NCI-H1092 treated with DMSO at 0.1 percent for 48 hours (cell line): ENCODE results near the gene ERBB3.
"Not testable (repeated sequence)": the region's sequence is repeated elsewhere in the genome, so short reads cannot be mapped to it uniquely, and the experiment has no call there.

Experiments
- DNase-seq: peaks from one replicate; lab custom pipeline; 2025; lab: John Stamatoyannopoulos, UW

Gene ERBB3

DNA sequence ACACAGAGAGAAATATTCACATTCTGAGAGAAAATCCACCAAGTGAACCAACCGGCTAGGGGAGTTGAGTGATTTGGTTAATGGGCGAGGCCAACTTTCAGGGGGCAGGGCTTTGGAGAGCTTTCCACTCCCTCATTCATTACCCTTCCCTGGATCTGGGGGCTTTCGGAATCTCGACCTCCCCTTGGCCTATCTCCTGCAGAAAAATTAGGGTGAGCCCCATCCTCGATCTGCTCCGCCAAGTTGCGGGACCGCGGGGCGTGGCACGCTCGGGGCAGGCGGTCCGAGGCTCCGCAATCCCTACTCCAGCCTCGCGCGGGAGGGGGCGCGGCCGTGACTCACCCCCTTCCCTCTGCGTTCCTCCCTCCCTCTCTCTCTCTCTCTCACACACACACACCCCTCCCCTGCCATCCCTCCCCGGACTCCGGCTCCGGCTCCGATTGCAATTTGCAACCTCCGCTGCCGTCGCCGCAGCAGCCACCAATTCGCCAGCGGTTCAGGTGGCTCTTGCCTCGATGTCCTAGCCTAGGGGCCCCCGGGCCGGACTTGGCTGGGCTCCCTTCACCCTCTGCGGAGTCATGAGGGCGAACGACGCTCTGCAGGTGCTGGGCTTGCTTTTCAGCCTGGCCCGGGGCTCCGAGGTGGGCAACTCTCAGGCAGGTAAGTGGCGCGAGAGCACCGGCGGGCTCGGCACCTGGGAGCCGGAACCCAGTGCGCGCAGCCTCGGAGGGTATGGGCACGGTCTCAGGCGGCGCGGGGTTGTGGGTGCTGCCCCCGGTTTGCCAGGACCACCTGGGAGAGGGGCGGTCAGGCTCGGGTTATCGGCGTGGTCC, at the start of gene ERBB3:
Gene ERBB3 (plus strand): TSS at position 443 of the 833 bp plus-strand sequence. CDS start 136 bp downstream, at position 579.
- peak; percentile 2 for DNase-seq

DNA sequence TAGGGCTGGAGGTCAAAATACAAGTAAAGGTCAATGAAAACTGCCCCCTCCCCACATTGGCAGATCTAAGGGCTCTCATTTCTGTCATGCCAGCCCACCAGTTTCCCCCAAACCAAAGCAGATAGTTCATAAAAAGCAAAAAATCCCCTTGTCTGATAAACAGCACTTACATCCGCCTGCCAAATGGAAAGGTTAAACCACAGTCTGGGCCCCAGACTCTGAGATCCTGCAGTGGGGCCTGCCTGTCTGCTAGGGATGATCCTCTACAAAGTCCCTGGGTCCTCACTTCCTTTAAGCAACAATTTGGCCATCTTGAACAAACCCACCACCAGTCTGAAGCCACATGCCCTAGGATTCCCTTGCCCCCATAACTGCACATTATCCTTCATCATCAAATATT, 48.0 kb upstream of the ERBB3 start:
- DNase-seq: no peak

DNA sequence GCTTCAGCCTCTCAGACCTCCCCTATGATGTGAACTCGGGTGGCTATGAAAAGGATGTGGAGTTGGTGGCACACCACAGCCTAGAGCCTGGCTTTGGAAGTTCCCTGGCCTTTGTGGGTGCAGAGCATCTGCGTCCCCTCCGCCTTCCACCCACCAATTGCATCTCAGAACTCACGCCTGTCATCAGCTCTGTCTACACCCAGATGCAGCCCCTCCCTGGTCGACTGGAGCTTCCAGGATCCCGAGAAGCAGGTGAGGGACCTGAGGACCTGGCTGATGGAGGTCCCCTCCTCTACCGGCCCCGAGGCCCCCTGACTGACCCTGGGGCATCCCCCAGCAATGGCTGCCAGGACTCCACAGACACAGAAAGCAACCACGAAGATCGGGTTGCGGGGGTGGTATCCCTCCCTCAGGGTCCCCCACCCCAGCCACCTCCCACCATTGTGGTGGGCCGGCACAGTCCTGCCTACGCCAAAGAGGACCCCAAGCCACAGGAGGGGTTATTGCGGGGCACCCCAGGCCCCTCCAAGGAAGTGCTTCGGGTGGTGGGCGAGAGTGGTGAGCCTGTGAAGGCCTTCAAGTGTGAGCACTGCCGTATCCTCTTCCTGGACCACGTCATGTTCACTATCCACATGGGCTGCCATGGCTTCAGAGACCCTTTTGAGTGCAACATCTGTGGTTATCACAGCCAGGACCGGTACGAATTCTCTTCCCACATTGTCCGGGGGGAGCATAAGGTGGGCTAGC, 45.2 kb upstream of the ERBB3 start:
- no peak for DNase-seq

DNA sequence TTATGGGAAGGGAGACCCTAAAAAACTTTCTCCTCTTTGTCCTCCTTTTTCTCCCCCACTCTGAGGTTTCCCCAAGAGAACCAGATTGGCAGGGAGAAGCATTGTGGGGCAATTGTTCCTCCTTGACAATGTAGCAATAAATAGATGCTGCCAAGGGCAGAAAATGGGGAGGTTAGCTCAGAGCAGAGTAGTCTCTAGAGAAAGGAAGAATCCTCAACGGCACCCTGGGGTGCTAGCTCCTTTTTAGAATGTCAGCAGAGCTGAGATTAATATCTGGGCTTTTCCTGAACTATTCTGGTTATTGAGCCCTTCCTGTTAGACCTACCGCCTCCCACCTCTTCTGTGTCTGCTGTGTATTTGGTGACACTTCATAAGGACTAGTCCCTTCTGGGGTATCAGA, 42.8 kb upstream of the ERBB3 start:
- no peak for DNase-seq

DNA sequence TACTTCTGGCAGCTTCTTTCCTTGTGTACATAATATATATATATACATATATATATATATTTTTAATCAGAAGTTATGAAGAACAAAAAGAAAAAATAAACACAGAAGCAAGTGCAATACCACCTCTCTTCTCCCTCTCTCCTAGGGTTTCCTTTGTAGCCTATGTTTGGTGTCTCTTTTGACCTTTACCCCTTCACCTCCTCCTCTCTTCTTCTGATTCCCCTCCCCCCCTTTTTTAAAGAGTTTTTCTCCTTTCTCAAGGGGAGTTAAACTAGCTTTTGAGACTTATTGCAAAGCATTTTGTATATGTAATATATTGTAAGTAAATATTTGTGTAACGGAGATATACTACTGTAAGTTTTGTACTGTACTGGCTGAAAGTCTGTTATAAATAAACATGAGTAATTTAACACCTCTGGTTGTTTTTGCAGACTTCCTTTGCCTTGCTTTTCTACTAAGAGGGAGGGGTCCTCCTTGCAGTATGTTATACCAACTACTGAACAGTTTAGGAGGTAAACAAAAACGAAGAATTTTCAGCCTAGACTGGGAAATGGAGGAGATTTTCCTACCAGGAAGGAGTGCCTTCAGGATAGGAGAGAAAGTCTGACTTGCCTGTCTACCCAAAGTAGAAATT, 41.8 kb upstream of the ERBB3 start:
- no peak for DNase-seq

DNA sequence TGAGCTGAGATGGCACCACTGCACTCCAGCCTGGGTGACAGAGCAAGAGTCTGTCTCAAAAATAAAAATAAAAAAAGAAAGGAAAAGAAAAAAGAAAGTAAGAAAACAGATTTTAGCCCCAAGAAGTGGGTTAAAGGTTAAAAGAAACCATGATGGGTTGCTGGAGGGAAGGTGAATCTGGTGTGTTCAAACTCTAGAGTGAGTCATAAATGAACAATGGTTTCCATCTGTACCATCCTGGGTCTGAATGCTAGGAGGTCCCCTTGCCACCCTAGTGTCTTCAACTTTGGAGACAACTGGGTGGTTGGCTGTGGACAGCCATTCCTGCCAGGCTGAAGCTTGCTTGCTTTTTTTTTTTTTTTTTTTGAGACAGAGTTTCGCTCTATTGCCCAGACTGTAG, 39.8 kb upstream of the ERBB3 start:
- DNase-seq: no peak

DNA sequence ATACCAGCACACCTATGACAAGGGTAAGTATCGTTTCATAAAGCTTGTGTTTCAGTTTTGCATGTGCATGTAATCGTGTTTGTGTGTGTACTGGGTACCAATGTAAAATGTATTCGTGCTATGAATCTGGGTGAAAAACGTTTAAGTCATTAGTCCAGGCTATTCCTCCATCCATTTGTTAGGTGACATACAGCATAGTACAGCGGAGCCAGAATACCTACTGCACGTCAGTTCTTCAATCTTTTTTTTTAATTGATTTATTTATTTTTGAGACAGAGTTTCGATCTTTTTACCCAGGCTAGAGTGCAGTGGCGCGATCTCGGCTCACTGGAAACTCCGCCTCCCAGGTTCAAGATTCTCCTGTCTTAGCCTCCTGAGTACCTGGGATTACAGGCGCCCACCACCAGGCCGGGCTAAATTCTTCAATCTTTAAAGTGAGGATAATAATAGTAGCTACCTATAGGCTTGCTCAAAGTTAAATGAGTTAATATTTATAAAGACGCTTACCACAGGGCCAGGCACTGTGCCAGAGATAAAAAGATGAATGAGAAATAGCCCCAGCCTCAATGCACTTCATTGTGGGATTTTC, 38.9 kb upstream of the ERBB3 start:
- no peak for DNase-seq

DNA sequence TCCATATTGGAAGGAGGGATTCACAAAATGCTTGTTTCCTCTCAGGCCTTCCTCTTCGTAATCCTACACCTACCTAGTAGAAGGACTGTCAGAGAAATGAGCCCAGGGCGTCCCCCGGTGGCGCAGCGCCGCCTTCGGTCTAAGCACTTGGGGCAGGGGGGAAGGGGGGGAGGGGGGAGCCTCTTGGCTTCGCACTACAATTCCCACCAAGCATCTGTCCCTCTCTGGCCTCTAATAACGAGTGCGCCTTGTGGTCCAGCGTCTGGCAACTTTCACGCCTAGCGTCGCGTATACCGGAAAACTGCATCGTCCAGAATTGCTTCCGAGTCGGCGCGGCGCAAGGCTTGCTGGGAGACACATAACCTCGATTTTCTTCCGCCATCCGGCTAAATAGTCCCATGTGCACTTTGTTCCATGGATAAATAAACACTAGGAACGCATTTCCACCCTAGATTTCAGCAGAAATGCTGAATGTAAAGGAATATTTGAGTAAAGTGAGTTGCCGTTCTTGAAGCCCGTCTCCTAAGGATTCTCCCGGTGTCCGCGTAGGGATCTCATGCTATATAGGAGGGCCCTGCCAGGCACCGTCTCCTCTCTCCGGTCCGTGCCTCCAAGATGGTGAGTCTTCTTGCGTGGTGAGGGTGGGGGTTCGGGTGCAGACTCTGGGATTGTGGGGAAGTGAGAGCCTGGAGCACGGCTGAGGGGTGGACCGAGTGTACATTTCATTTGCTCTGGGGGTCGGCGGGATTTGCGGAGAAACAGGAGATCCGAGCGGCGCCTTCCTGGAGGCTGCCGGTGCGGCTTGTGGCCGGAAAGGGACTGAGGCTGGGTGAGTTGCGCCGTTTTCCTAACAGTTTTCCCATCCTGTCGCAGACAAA, 38.2 kb upstream of the ERBB3 start, which contains the start of gene RPS26:
Gene RPS26 (plus strand): TSS at position 367 of the 878 bp plus-strand sequence. CDS start 249 bp downstream, at position 616.
- peak; percentile 96 for DNase-seq

DNA sequence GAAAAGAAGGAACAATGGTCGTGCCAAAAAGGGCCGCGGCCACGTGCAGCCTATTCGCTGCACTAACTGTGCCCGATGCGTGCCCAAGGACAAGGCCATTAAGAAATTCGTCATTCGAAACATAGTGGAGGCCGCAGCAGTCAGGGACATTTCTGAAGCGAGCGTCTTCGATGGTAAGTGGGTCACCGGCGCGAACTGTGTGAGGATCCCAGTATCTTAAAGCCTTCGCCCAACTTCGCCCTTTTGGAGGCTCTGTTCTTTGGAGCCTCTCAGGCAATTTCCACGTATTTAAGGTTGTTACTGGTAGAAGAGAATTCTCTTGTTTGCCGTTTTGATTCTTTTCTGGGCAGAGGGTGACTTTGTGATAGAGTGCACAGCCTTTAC, 37.5 kb upstream of the ERBB3 start:
- not testable (repeated sequence) for DNase-seq

DNA sequence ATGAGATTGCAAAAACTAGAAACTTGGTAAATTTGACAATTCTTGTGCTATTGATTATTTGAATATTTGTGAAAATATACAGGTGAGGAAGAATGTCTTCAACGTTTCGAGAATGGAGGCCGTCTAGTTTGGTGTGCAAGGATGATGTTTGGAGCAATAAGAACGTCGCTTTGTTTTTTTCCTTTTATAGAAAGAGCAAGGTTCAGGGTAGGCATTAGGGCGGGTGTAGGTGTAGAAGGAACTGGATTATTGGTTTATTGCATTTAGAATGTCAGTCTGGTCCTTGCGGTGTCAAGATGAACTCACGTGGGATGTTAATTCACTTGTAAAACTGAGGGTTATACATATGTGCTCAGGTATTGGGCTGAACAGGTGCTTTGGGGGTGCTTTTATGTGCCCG, 37.1 kb upstream of the ERBB3 start:
- no peak for DNase-seq

DNA sequence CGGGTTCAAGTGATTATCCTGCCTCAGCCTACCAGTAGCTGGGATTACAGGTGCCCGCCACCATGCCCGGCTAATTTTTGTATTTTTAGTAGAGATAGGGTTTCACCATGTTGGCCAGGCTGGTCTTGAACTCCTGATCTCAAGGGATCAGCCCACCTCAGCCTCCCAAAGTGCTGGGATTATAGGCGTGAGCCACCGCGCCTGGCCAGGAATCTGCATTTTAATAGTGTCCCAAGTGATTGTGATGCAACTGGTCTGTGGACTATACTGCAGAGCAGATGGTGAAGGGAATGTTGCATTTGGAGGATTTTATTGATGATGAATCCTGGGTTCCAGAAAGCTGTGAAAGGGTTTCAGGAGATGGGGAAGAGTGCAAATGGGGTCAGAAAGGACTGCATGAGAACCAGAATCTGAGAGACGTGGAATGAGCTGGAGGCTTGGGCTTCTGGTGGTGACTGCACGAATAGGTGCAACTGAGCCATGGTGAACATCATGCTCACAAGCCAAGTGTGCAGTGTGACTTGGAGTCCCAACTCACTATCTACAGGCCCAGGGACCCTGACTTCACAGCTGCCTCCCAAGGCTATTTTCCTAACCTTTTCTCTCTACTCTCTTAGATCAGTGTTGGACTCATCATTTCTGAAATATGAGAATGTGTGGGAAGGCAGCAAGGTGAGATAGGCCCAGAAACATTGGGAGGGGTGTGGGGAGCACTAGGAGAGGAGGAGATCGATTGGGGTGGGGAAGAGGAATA, 33.8 kb upstream of the ERBB3 start:
- no peak for DNase-seq

DNA sequence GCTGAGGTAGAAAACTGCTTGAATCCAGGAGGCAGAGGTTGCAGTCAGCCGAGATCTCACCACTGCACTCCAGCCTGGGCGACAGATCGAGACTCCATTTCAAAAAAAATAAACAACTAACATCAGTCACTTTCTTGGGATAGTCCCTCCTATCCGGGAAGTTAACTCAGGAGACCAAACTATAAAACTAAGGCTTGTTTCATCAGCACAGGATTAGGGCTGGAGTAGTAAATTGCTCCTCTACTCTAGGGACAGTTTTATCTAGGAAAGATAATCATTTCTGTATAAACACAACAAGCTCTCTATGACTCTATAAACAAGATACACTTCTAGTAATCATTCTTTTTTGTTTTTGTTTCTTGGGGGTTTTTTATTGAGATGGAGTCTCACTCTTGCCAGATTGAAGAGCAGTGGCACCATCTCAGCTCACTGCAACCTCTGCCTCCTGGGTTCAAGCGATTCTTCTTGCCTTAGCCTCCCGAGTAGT, 26.5 kb upstream of the ERBB3 start:
- DNase-seq: no peak

DNA sequence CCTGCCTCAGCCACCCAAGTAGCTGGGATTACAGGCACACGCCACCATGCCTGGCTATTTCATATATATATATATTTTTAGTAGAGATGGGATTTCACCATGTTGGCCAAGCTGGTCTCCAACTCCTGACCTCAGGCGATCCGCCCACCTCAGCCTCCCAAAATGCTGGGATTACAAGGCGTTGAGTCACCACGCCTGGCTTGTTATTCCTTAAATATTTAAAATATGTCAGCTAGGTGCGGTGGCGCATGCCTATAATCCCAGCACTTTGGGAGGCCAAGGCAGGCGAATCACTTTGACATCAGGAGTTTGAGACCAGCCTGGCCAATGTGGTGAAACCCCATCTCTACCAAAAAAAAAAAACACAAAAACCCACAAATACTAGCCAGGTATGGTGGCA, 20.0 kb upstream of the ERBB3 start:
- not testable (repeated sequence) for DNase-seq

DNA sequence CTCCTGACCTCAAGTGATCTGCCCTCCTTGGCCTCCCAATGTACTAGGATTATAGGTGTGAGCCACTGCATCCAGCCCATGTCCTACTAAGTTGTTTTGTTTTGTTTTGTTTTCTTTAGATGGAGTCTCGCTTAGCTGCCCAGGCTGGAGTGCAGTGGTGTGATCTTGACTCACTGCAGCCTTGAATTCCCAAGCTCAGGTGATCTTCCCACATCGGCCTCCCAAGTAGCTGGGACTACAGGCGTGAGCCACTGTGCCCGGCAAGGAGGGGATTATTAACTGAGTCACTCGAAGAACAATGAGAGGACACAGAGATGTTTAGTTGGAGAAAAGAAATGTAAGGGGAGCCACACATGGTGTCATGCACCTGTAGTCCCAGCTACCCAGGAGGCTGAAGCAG, 18.0 kb upstream of the ERBB3 start:
- DNase-seq: no peak

DNA sequence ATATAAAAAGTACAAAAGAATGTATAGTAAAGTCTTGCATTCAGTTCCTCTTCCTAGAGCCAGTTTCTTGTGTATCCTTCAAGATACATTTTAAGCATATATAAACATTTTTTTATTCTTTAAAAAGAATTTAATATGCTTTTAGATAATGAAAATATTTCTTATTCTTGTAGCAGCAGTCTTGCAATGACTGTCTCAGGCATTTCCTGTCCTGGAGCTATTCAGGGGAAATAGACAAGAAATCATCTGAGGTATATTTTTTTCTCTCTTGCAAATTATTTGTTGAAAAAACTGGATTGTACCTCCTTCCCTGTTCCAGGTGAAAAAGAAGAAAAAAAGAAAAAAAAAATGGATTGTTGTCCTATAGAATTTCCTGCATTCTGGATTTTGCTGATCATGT, 17.0 kb upstream of the ERBB3 start:
- DNase-seq: no peak

DNA sequence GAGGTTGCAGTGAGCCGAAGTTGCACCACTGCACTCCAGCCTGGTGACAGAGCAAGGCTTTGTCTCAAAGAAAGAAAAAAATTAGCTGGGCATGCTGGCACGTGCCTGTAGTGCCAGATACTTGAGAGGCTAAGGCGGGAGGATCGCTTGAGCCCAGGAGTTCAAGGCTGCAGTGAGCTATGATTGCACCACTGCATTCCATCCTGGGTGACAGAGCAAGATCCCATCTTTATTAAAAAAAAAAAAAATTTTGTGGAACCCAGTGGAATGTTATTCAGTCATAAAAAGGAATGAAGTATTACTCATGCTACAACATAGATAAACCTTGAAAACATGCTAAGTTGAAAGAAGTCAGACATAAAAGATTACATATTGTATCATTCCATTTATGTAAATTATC, 8.3 kb upstream of the ERBB3 start:
- DNase-seq: no peak

DNA sequence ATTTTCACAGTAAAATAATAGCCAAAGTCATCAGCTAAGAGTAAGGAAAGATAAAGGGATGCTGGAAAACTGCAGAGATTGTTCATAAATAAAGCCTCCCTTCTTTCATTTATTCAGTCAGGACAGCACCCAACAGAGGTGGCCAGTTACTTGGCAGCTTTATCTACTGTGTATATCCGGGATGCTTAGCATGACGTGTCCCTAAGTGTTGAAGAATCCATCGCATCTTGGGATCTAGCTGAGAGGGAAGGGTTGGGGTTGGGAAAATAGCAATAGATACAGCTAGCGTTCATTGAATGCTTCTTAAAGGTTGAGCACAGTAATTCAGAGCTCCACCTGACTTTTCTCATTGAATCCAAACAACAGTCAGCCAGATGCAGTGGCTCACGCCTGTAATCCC, 5.6 kb upstream of the ERBB3 start:
- no peak for DNase-seq

DNA sequence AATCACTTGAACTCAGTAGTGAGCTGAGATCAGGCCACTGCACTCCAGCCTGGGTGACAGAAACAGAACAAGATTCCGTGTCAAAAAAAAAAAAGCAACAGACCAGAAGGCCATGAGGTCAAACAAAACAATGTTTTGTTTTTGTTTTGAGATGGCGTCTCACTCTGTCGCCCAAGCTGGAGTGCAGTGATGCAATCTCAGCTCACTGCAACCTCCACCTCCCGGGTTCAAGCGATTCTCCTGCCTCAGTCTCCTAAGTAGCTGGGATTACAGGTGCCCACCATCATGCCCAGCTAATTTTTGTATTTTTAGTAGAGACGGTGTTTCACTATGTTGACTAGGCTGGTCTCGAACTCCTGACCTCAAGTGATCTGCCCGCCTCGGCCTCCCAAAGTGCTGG, 2.0 kb upstream of the ERBB3 start:
- DNase-seq: not testable (repeated sequence)

DNA sequence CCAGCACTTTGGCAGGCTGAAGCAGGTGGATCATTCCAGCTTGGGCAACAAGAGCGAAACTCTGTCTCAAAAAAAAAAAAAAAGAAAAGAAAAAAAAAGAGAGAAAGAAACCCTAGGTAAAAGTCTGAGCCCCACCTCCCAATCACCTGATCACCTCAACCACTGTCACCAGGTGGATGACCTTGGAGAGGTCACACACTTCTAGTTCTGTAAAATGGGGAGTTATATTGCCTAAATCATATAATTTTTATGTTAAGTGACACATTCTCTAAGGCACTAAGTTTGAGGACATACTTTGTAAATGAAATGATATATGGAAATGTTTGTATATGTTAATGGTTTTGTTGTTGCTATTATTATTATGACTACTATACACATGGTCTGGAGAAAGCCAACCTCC, 1.5 kb upstream of the ERBB3 start:
- DNase-seq: no peak

DNA sequence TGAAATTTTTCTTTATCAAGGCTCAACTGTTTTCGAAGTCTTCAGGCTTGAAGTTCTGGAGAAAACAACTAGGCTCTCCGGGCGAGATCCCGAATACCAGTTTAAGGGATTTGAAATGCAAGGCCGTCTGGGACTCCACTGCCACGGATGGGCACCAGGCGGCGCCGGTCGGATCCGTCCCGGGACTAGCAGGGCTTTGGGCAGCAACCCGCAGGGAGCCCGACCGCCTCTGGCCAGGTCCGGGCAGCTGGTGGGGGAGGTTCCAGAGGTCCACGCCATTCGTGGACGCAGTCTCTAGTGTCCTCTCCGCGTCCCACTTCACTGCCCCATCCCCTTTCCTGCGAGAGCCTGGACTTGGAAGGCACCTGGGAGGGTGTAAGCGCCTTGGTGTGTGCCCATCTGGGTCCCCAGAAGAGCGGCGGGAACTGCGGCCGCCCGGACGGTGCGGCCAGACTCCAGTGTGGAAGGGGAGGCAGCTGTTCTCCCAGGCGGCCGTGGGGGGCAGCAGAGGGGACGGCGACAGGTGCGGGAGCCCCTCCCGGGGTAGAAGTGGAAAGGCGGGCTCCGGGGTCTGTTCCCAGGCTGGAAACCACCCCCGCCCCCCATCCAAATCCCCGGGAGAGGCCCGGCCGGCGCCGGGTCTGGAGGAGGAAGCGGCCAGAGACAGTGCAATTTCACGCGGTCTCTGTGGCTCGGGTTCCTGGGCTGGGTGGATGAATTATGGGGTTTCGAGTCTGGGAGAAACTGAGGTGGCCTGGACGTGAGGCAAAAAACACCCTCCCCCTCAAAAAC, 838 bp upstream of the ERBB3 start:
- peak; percentile 16 for DNase-seq
